ENCODE data around the gene HSPB9.

The HSPB9 gene

GRCh38 chr17:42122371-42123303 lies at the start of gene HSPB9:
HSPB9 (plus strand) TSS chr17:42122804; CDS start chr17:42122851, 47 bp downstream.
- DNase-seq: no peak

DNA sequence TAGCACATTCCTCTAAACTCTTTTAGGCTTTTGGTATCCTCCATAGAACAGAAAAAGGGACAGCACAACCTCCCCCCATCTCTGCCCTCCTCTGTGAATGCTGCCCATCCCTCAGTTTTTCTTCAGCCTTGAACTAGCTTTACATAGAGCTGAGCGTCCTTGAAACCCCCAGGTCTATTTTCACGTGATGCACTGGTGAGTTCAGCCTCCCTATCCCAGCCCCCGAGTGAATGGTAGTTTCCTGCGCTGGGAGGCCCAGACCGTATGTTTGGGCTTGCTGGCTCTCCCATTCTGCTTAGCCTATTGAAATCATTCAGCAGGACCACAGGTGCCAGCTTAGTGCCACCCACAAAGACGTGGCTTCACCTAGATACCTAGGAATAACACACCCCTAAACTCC lies 46.8 kb upstream of the HSPB9 start:
- no peak for DNase-seq

GRCh38 chr17:42076797-42077559 lies 45.6 kb upstream of the HSPB9 start:
- DNase-seq: no peak

DNA sequence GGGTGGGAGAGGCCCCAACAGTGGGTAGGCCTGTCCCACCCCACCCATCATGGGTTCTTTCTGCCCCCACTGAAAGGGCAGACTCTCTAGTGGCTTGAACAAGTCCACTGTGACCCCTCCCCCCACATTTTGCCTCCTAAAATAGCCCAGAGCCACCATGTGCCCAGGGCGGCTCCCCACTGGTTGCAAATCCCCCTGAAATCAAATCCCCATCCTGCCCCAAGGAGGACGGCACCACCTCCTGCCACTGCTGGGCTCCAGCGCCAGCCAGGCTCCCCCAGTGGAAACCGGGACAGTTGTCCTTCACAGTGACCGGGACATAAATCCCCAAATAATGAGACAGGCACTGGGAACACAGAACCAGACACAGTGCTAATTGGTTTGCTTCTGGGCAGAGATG lies 44.8 kb upstream of the HSPB9 start:
- DNase-seq: no peak

DNA sequence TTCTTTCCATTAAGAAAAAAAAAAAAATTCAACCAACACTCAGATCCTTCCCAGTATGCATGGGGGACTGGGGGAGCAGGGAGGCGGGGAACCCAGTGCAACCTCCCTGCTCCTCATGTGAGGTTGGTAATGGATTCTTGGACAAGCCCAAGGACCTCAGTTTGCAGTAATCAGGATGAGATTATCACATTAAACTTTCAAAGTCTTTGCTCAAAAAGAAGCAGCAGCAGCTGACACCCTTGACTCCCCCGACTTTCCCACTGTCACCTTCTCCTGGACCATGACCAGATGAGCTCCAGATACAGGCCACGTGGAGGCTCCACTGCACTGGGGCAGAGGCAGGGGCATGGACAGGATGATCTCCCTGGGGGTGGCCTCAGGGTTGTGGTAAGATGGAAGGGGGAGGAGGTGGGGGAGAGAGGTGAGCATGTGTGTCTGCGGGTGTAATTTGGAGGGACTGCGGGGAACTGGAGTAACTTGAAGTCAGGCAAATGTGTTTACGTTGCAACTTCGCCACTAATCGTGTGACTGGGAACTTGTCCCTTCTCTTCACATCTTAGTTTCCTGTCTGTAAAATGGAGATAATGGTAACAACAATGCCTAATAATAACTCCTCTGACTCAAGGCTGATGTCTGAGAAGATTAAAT lies 44.1 kb upstream of the HSPB9 start:
- no peak for DNase-seq

- no peak for DNase-seq
Measured at GRCh38 chr17:42079541-42079940, 43.1 kb upstream of the HSPB9 start.

DNA sequence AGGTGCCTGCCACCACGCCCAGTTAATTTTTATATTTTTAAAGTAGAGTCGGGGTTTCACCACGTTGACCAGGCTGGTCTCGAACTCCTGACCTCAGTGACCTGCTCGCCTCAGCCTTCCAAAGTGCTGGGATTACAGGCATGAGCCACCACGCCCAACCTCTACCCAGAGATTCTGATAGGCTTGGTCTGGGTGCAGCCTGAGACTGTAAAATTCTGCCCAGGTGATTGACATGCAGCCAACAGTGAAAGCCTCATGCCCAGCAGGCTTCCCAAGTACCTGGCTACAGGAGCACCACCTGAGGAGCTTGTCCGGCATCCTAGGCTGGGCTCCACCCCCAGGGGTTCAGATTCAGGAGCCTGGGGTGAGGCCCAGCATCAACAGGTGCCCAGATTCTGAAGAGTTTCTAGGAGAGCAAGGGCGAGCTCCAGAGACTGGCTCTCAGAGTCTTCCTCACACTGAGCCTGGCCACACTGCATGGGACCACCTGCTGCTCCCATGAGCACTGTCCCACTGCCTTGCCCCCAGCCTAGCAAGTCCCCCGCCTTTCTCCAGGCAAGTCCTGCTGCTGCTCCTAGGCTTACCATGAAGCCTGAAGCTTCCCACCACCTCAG lies 41.0 kb upstream of the HSPB9 start:
- DNase-seq: no peak

DNA sequence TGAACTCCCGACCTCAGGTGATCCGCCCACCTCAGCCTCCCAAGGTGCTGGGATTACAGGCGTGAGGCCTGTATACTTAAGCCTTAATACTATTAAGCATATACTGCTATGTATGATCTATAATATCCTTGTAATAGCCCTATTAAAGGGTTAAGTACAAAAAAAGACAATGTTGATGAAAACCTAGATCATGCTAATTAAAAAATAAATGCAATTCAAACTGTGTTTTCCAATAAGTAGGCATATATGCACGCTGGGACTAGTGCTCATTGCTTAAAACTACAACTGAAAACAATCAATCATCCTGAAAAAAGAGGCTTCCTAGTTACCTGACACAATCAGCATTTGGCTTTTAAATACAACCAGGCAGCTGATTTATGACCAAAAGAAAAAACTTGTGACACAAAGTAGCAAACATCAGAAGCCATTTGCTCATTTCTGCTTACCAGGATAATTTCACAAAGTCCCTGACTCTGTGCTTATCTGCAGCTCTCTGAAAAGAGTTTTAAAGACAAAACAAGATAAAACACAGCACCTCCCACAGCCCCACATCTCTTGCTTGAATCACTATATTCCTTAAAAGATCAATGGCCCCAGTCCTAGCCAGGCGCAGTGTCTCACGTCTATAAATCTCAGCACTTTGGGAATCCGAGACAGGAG lies 35.4 kb upstream of the HSPB9 start:
- DNase-seq: no peak

DNA sequence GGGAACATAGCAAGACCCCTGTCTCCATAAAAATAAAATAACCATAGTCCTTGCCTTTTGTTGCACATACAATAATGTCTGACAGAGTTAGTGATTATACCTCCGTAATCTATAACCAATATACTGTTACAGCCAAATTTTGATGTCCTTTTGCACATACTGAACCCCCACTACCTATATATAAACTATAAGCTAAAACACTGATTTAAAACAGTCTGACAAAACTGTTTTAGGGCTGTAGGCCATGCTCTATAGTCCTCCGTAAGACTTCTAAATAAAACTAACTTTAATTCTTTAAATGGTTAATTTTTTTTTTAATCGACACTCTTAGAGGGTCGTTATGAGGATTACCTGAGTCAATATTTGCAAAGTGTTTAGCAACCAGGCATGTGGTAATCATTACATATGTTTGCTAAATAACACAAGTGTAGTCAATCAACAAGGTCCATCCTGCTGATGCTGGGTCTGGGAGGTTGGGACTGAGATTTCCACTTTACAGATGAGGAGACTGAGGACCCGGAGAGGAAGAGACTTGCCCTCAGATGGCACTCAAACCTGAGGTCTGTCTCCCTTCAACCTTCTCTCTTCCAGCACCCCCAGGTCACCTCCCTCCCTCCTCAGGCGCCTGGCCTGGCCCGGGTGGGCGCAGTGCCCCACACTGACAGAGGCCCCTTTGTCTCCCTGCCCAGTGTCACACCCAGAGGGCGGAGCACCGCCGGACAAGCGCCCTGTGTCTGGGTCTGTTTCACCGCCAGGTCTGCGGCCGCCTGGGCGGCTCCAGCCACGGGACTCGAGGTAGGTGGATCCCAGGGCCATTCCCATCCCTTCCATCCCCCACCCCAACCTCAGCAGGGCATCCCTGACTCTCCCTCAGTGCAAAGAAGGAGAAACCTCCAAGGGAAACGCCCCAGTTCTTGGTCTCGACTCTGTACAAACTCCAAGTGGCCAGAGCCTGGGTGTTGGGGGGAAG lies 34.6 kb upstream of the HSPB9 start:
- no peak for DNase-seq

DNA sequence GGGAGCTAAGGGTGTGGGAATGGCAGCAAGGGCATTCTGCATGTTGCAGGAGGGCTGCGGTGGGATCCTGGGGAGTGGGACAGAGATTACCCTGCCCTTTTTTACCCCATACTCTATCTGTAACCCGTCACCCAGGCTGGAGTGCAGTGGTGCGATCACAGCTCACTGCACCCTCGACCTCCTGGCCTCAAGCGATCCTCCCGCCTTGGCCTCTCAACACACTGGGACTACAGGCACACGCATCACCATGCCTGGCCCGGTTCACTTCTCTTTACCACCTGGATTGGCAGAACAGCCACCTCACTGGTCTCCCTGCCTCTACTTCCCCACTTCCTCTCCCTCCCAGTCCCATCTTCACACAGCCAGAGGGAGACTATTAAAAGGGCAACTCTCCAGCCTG lies 33.9 kb upstream of the HSPB9 start:
- DNase-seq: no peak

DNA sequence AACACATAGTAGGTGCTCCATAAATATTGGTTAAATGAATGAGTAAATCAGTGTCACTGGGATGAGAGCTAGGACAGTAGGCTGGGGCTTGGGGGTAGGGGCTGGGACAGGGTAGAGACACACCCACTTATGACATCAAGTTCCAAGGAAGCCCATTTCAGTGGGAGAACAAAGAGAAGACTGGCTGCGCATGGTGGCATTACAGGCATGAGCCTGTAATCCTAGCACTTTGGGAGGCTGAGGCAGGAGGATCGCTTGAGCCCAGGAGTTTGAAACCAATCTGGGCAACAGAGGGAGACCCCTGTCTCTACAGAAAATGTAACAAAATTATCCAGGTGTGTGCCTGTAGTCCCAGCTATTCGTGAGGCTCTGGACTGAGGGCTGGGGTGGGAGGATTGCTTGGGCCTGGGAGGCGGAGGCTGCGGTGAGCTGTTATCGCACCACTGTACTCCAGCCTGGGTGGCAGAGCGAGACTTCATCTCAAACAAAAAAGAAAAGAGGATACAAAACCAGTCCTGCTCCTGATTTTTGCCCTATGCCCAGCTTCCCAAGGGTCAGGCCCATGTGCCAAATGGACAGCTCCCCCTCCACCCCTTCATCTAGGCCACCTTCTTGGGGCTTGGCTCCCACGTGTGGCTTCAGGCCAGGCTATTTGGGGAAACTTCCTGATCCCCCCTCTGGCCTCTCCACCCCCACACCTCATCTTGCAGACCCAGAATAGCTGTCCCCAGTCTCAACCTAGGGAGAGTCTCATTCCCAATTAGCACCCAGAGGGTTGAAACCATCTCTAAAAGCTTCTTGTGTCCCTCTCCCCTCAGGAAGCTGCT lies 31.4 kb upstream of the HSPB9 start:
- DNase-seq: no peak

DNA sequence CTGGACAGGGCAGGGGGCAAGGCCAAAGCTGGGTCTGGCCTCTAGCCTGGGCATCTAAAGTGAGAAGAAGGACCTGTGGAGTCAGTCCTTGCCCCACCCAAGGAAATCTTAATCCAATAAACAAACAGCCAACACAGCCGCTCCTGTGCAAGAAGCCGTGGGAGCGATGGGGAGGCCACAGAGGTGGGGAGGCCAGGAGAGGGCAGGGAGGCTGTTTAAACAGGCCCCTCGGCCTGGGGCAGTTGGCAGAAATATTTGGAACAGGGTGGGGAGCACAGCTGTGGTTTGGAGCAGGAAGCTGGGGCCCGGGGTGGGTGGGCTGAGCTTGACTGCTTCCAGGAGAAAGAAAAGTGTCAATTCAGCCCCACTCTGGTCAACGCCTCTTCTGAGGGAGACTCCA lies 29.7 kb upstream of the HSPB9 start:
- no peak for DNase-seq

- DNase-seq: no peak
Measured at GRCh38 chr17:42094375-42095069, 28.1 kb upstream of the HSPB9 start.

- no peak for DNase-seq
Measured at GRCh38 chr17:42096360-42097111, 26.1 kb upstream of the HSPB9 start.

DNA sequence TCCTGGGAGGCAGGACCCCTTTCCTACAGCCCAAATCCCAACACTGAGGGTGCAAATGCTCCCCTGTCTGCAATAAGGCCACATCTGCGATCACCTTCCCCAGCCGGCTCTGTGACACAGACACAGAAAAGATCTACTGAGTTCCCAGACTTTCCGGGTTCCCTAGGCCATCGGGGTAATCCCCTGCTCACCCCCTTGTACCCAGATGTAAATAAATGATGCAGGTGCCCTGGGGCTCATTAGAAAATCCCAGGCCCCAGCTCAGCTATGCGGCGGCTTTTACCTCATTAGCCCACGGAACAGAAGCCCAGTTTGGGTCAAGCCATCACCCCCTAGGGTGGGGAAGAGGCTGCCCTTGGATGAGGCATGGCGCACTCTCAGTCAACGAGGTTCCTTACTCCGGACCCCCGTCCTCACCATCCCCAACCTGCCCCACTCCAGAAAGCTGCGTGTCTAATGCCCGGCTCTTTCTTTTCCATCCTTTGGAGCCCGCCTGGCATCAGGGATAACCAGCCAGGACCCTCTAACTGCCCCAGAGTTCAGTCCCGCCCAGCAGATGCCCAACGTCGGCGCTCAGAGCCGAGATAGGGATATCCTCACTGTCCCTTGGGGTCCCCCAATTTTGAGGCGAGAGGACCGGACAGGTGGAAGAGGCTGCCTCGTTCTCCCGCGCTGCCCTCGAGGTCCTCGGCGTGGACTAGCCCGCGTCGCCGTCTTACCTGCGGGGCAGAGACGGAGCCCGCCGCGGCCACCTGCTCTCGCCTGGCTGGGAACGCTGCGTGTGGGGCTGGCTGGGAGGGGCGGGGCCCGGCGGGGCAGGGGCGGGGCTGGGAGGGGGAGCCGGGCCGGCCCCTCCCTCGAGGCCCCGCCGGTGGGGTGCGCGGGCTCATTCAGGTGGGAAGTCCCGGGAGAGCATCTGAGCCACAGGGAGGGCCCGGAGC lies 24.6 kb upstream of the HSPB9 start, which contains the start of gene ZNF385C:
ZNF385C (minus strand) TSS at position 783 of the 941 bp plus-strand sequence. CDS start 35,417 bp downstream, outside the sequence.
- DNase-seq: peak; percentile 50

DNA sequence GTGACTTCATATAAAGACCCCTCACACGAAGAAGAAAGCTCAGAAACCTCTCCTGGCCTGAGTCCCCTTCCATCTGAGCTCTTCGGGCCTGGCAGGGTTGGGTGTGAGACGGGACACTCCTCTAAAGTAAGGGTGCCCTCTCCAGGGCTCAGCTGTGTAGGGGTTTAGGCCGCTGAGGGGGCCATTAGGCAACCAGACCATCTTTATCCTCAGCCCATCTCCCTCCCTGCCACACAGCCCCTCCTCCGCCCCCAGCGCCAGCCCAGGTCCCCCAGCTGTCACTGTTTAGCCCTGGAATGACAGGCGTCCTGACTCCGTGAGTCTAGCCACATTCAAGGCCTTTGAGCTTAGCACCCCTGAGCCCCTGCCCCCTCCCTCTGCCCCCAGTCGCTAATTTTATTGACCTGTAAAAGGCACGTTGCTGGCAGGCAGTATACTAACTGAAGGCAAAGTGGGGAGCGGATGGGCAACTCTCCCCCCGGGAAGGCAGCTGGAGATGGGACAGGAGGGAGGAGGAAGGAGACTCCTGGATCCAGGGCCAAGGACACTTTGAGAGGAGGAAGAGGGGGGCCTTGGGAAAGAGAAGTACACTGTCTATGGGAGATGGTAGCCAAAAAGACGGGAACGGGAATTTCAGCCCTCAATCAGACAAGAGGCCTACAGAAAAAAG lies 23.7 kb upstream of the HSPB9 start:
- no peak for DNase-seq

Data from activated CD4-positive, alpha-beta T cell treated with anti-CD3 and anti-CD28 coated beads, Interleukin-2, amount 50 U/mL, for 1 hour (primary cell).